ENCODE results near the gene ZNF423. TPM values are rescaled to one million over a fixed set of nuclear protein-coding genes. Genes with fewer than 3 reads are reported as not detected.

The ZNF423 gene
- total and polyA plus RNA-seq, 12 donors = 1.7 to 10.6 (median 5.5) TPM

DNA sequence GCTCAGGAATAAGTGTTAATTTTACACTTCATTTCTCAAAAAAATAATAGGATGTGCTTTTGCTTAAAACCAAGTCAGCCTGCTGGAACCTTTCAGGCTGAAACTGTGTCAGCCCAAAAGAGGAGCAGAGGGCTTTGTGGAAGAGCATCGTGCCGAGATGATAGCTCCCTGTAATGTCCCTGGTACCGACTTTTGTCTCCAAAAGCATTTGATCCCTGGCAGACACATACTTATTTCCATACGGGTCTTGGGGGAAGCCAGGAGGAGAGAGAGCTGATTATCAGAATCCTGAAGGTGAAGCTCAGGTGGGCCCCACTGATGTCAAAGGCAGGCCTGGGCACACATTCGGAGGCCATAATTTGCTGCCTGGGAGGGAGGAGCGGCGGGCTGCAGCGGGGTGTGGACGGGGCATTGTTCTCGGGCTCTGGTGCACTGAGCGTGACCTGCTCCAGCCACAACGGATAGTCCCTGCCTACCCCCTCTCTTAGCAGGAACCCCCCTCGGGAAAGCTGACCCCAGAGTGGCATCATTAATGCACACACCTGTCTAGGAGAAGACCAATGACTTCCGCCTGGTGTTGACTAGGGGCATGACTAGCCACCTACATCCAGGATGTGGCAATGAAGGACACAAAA, 326.4 kb downstream of the ZNF423 start:
- Histone ChIP-seq H3K27ac (no peak overlapping the region), H3K4me1 (replicated peaks in 1 of 2) (no peaks in the 10 kb centered on the region), H3K4me3 (no peak overlapping the region), H3K9me3 (replicated peaks in 1 of 3) (no peaks in the 10 kb centered on the region), H3K36me3 (replicated peaks in 1 of 2) (no peaks in the 10 kb centered on the region), H3K27me3 (no peaks in the 10 kb centered on the region)
- no peak for TF ChIP-seq POLR2A (IDR thresholded peaks at IDR 0.05)
- TF ChIP-seq, protein P1, sequence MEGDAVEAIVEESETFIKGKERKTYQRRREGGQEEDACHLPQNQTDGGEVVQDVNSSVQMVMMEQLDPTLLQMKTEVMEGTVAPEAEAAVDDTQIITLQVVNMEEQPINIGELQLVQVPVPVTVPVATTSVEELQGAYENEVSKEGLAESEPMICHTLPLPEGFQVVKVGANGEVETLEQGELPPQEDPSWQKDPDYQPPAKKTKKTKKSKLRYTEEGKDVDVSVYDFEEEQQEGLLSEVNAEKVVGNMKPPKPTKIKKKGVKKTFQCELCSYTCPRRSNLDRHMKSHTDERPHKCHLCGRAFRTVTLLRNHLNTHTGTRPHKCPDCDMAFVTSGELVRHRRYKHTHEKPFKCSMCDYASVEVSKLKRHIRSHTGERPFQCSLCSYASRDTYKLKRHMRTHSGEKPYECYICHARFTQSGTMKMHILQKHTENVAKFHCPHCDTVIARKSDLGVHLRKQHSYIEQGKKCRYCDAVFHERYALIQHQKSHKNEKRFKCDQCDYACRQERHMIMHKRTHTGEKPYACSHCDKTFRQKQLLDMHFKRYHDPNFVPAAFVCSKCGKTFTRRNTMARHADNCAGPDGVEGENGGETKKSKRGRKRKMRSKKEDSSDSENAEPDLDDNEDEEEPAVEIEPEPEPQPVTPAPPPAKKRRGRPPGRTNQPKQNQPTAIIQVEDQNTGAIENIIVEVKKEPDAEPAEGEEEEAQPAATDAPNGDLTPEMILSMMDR (IDR thresholded peaks at IDR 0.05) = no peak
- WGBS, 4 donors = 83 to 93% (median 86%) methylated on average over 11 to 14 of the region's 14 CpGs
- intact Hi-C loops (cut with DNase I) = no loop called here
- no peak for DNase-seq

DNA sequence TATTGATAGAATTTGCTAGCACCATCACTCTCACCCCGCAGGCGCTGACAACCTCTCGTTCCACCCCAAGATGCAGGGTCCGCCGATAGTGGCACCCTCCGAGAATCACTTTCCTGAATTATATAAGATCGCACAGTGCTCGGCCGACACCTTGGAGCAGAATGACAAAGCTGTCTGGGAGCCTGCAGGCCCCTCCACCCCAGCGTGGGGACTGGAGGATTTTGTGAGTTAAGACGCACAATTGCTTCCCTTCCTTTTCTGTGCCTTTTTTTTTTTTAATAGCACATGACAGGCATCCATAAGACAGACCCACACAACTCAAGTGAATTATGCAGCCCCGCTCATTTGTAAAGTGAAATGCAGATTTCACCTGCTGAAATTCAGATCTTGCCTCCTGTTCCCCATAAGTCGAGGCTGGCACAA, 327.0 kb downstream of the ZNF423 start:
- intact Hi-C loops (cut with DNase I) = no loop called here
- TF ChIP-seq POLR2A (IDR thresholded peaks at IDR 0.05) = no peak
- TF ChIP-seq, protein P1 (IDR thresholded peaks at IDR 0.05) = no peak
- no peaks in the 10 kb centered on the region for H3K27me3 ChIP-seq
- WGBS, 4 donors = 76 to 89% (median 77%) methylated on average over 8 to 13 of the region's 13 CpGs
- peak overlapping the region in 2 of 4 donors; percentile 16 to 44 for H3K4me3 ChIP-seq
- H3K4me1 ChIP-seq (replicated peaks in 1 of 2) = no peaks in the 10 kb centered on the region
- no peaks in the 10 kb centered on the region for H3K9me3 ChIP-seq (replicated peaks in 1 of 3)
- no peaks in the 10 kb centered on the region for H3K36me3 ChIP-seq (replicated peaks in 1 of 2)
- no peak for DNase-seq
- peak overlapping the region in 1 of 5 donors; percentile 28 for H3K27ac ChIP-seq

DNA sequence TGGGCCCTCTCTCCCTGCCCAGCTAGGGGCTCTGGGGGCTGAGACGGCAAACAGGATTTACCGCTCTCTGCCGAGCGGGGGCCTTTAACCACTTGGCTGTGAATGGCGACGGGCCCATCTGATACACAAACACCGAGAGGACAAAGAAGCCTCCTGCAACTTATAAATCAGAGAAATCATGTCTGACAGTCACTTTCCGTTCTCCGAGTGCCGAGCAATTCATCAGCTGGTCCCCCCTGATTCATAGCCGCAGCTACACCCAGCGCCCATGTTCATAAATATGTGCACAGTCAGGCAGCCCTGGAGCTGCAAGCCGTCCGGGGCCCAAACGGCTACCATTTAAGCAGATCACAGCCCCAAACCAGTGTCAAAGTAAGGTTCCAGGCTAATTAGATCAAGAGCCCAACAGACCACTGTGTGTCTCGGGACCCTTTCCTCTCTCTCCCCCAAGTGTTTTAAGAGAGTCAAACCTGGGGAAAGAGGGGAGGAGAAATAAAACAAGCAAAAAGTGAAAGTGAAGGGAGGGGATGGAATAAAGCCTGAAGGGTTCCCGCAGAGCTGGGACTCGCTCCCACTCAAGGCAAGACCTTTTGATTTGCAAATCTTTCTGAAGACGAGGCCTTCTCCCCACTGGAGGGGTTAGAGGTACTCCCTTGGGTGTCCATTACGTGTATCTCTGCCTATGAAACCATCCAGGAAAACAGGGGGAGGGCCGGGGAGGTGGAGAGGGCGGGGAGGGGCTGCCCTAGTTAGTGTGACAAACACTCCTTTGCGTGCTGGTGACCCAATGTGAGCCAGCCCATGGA, 327.6 kb downstream of the ZNF423 start:
- no peaks in the 10 kb centered on the region for H3K27me3 ChIP-seq
- intact Hi-C loops (cut with DNase I) = no loop called here
- DNase-seq = peak in 4 of 7 donors; percentile 22 to 68 (median 30)
- peak overlapping the region in 2 of 4 donors; percentile 16 to 44 for H3K4me3 ChIP-seq
- TF ChIP-seq POLR2A (IDR thresholded peaks at IDR 0.05) = no peak
- TF ChIP-seq, protein P1 (IDR thresholded peaks at IDR 0.05) = no peak
- no peaks in the 10 kb centered on the region for H3K4me1 ChIP-seq (replicated peaks in 1 of 2)
- H3K36me3 ChIP-seq (replicated peaks in 1 of 2) = no peaks in the 10 kb centered on the region
- no peaks in the 10 kb centered on the region for H3K9me3 ChIP-seq (replicated peaks in 1 of 3)
- peak overlapping the region in 1 of 5 donors; percentile 28 for H3K27ac ChIP-seq
- WGBS, 4 donors = 42 to 51% (median 45%) methylated on average over 10 to 23 of the region's 23 CpGs

DNA sequence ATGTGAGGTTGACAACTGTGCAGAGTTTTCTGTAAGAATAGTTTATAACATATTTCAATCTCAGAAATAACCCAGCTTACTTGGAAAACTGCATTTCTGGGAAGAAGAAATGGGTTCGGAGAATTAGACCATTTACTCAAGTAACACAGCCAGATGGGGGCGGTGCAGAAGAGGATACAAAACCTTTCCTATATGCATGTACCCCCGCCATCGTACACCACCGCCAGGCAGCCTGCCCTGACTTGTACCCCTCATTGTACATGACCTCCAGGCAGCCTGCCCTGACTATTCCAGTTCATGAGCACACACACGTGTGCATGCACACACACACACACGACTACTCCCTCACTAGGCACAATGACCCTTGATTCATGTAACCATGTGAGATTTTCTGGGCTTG, 328.3 kb downstream of the ZNF423 start:
- DNase-seq = no peak
- Histone ChIP-seq H3K27ac (no peak overlapping the region), H3K4me3 (no peak overlapping the region), H3K36me3 (replicated peaks in 1 of 2) (no peaks in the 10 kb centered on the region), H3K27me3 (no peaks in the 10 kb centered on the region), H3K4me1 (replicated peaks in 1 of 2) (no peaks in the 10 kb centered on the region), H3K9me3 (replicated peaks in 1 of 3) (no peaks in the 10 kb centered on the region)
- TF ChIP-seq, protein P1 (IDR thresholded peaks at IDR 0.05) = no peak
- TF ChIP-seq POLR2A (IDR thresholded peaks at IDR 0.05) = no peak
- intact Hi-C loops (cut with DNase I) = no loop called here
- 72 to 80% (median 76%) methylated on average over 7 of the region's 7 CpGs for WGBS, 4 donors
